ENCODE data around the gene CALCOCO1.
"Not testable (repeated sequence)": the region's sequence is repeated elsewhere in the genome, so short reads cannot be mapped to it uniquely, and the experiment has no call there.

The CALCOCO1 gene

GRCh38 chr12:53695152-53696145 lies 31.8 kb downstream of the CALCOCO1 start:
- CTCF ChIA-PET: interaction anchor here (0.8 to 9.8 kb wide), 3 partner anchors 19 to 152 kb away, joined by 4 to 165 read pairs (median 6); partner anchors contain the start of gene ATP5MC2
- peak; percentile 31 for DNase-seq
- no peak overlapping the region for H3K4me3 Mint-ChIP-seq
- H3K9me3 Mint-ChIP-seq: no peaks in the 10 kb centered on the region
- peaks cover 25% of the 10 kb centered on the region for H3K4me1 Mint-ChIP-seq
- no peak overlapping the region for H3K27ac Mint-ChIP-seq
- H3K36me3 Mint-ChIP-seq: peaks cover 2% of the 10 kb centered on the region
- H3K27me3 Mint-ChIP-seq: peaks cover 96% of the 10 kb centered on the region

- H3K36me3 Mint-ChIP-seq: peaks cover 2% of the 10 kb centered on the region
- peaks cover 25% of the 10 kb centered on the region for H3K4me1 Mint-ChIP-seq
- H3K27ac Mint-ChIP-seq: no peak overlapping the region
- H3K9me3 Mint-ChIP-seq: no peaks in the 10 kb centered on the region
- H3K4me3 Mint-ChIP-seq: no peak overlapping the region
- H3K27me3 Mint-ChIP-seq: peaks cover 96% of the 10 kb centered on the region
- CTCF ChIA-PET: interaction anchor here (0.8 to 9.8 kb wide), 3 partner anchors 19 to 151 kb away, joined by 4 to 165 read pairs (median 6); partner anchors contain the start of gene ATP5MC2
- DNase-seq: no peak
These were observed 32.5 kb downstream of the CALCOCO1 start for GRCh38 chr12:53694756-53695151.

GRCh38 chr12:53688134-53688533 lies 39.1 kb downstream of the CALCOCO1 start:
- Mint-ChIP-seq H3K27ac (no peak overlapping the region), H3K4me1 (no peaks in the 10 kb centered on the region), H3K9me3 (no peaks in the 10 kb centered on the region), H3K36me3 (no peaks in the 10 kb centered on the region), H3K27me3 (peaks cover 61% of the 10 kb centered on the region), H3K4me3 (no peak overlapping the region)
- no peak for DNase-seq
- CTCF ChIA-PET: interaction anchor here (2.7 kb wide), 1 partner anchor 58 kb away, joined by 8 read pairs; no protein-coding TSS in a partner anchor

DNA sequence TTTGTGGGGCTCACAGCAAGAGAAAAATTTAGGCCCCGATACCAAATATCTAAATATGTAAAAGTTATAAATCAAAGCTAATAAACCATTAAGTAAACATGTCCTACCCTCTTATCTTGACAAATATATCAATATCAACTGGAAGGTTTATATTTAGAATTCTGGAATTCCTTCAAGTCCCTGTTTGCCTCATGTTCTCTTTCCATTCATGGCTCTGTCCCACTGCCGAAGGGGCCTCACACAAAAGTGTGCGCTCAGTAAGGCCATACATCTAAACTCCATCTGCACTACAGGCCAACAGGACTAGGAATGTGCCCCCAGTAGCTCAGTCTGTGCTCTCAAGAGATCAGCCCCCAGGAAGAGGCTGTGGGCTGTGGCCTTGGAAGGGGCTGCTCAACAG lies 40.8 kb downstream of the CALCOCO1 start:
- Mint-ChIP-seq H3K36me3 (no peaks in the 10 kb centered on the region), H3K4me3 (no peak overlapping the region), H3K27ac (no peak overlapping the region), H3K4me1 (no peaks in the 10 kb centered on the region), H3K9me3 (no peaks in the 10 kb centered on the region), H3K27me3 (peaks cover 49% of the 10 kb centered on the region)
- DNase-seq: no peak
- CTCF ChIA-PET: interaction anchor here (1.5 to 2.7 kb wide), 2 partner anchors 11 to 60 kb away, joined by 3 to 8 read pairs; no protein-coding TSS in a partner anchor

DNA sequence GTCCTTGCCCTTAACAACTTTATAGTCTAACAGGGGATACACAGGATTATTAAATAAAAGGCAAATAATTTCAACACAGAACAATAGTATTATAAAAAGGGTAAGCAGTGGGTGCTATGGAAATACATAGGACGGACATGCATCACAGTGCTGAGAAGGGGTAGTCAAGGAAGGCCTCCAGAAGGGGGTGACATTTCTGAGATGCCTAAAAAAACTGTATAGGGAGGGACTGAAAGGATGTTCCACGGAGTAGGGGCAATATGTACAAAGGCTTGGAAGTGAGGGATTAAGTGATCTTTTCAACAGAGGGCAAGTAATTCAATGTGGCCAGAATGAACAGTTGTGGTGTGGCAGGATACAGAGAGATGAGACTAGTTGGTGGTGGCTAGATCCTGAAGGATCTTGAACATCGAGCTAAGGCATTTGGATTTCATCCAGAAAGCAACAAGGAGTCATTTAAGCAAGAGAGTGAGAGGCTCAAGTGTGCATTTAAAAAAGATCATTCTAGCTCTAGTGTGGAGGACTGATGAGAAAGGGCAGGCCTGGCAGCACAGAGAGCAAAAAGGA lies 42.5 kb downstream of the CALCOCO1 start:
- H3K27me3 Mint-ChIP-seq: peaks cover 36% of the 10 kb centered on the region
- H3K9me3 Mint-ChIP-seq: no peaks in the 10 kb centered on the region
- no peaks in the 10 kb centered on the region for H3K36me3 Mint-ChIP-seq
- H3K27ac Mint-ChIP-seq: no peak overlapping the region
- no peak for DNase-seq
- no peaks in the 10 kb centered on the region for H3K4me1 Mint-ChIP-seq
- CTCF ChIA-PET: interaction anchor here (1.0 to 1.3 kb wide), 3 partner anchors 9 to 62 kb away, joined by 3 to 8 read pairs (median 3); partner anchors contain the start of gene ATP5MC2
- no peak overlapping the region for H3K4me3 Mint-ChIP-seq

DNA sequence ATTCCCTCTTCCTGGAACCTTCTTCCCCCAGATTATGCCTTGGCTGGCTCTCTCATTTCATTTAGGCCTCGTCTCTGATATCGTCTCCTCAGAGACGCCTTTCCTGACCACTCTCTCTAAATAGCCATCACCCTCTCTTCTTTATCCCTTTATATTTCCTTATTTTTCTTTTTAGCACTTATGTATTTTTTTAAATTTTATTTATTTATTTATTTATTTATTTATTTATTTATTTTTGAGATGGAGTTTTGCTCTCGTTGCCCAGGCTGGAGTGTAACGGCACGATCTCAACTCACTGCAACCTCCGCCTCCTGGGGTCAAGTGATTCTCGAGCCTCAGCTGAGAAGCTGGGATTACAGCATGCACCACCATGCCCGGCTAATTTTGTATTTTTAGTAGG lies 43.3 kb downstream of the CALCOCO1 start:
- no peaks in the 10 kb centered on the region for H3K36me3 Mint-ChIP-seq
- peaks cover 41% of the 10 kb centered on the region for H3K27me3 Mint-ChIP-seq
- H3K4me3 Mint-ChIP-seq: no peak overlapping the region
- CTCF ChIA-PET: interaction anchor here (0.6 to 1.3 kb wide), 4 partner anchors 15 to 63 kb away, joined by 3 to 8 read pairs (median 3); no protein-coding TSS in a partner anchor
- DNase-seq: no peak
- no peaks in the 10 kb centered on the region for H3K4me1 Mint-ChIP-seq
- no peaks in the 10 kb centered on the region for H3K9me3 Mint-ChIP-seq
- no peak overlapping the region for H3K27ac Mint-ChIP-seq

- Mint-ChIP-seq H3K36me3 (no peaks in the 10 kb centered on the region), H3K4me3 (no peak overlapping the region), H3K9me3 (no peaks in the 10 kb centered on the region), H3K27ac (no peak overlapping the region), H3K4me1 (no peaks in the 10 kb centered on the region), H3K27me3 (peaks cover 46% of the 10 kb centered on the region)
- CTCF ChIA-PET: interaction anchor here (0.6 to 1.3 kb wide), 2 partner anchors 15 to 60 kb away, joined by 3 read pairs; no protein-coding TSS in a partner anchor
- no peak for DNase-seq
These were observed 43.8 kb downstream of the CALCOCO1 start for GRCh38 chr12:53683494-53683893.

GRCh38 chr12:53680061-53680460 lies 47.2 kb downstream of the CALCOCO1 start:
- H3K27me3 Mint-ChIP-seq: peaks cover 47% of the 10 kb centered on the region
- not testable (repeated sequence) for H3K27ac Mint-ChIP-seq, H3K4me3 Mint-ChIP-seq, H3K9me3 Mint-ChIP-seq, DNase-seq, H3K36me3 Mint-ChIP-seq
- peaks cover 17% of the 10 kb centered on the region for H3K4me1 Mint-ChIP-seq
- CTCF ChIA-PET: interaction anchor here (0.6 to 6.6 kb wide), 2 partner anchors 22 to 138 kb away, joined by 3 to 95 read pairs; no protein-coding TSS in a partner anchor

DNA sequence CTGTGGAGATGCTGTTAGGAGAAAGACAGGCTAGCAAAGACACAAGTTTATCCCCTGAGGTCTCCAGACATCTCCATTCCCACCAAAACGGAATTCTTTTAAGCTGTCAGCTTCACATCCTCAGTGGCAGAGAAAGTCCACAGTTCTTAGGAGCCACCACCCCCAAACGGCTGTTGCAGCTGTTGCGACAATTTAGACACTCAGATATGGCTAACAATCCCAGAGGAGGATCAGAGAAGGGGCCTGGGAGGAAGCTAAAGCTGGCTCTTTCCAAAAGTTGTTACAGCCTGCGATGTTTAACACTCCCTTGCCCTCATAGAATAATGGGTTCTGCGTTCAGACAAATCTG lies 49.5 kb downstream of the CALCOCO1 start:
- Mint-ChIP-seq H3K4me1 (peaks cover 33% of the 10 kb centered on the region), H3K27ac (no peak overlapping the region), H3K27me3 (peaks cover 44% of the 10 kb centered on the region), H3K4me3 (peak overlapping the region; percentile 32), H3K36me3 (peaks cover 16% of the 10 kb centered on the region), H3K9me3 (no peaks in the 10 kb centered on the region)
- CTCF ChIA-PET: interaction anchor here (1.3 to 6.6 kb wide), 5 partner anchors 12 to 135 kb away, joined by 3 to 95 read pairs (median 8); no protein-coding TSS in a partner anchor
- DNase-seq: no peak

DNA sequence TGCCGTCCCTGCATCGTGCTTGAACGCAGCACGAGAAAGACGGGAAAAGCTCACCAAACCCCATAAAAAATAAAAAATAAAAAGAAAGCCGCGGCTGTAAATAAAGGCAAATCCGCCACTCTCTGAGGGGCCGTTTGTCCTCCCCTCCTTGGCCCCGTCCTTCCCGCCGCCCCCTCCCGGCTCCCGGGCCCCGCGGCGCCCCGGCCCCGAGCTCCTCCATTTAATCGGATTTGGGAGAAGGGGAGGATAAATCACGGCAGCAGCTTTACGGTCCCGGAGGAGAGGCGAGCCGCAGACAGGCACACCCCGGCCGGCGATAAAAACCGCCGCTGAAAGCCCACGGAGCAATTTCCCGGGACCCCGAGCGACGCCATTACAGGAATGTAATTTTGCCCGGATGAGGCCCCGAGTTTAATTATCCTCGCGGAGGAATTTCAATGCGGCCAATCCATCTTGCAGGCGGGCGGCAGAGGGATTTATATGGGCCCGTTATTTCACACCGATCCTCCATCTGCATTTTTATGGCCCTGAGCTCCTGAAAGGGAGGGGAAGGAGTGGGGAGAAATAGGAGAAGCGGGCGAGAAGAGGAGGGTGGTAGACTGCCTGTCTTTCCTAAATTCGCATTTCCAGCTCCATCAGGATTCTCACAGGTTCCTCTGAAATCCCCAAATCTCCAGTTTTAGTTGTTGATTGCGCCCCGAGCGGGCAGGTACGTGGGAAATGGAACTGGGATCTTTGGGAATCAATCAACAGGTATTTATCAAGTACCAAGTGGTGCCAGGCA lies 50.0 kb downstream of the CALCOCO1 start:
- peaks cover 44% of the 10 kb centered on the region for H3K27me3 Mint-ChIP-seq
- peaks cover 38% of the 10 kb centered on the region for H3K4me1 Mint-ChIP-seq
- DNase-seq: no peak
- CTCF ChIA-PET: interaction anchor here (1.3 to 6.6 kb wide), 7 partner anchors 12 to 135 kb away, joined by 3 to 95 read pairs (median 8); no protein-coding TSS in a partner anchor
- H3K9me3 Mint-ChIP-seq: no peaks in the 10 kb centered on the region
- peak overlapping the region; percentile 97 for H3K4me3 Mint-ChIP-seq
- H3K27ac Mint-ChIP-seq: no peak overlapping the region
- H3K36me3 Mint-ChIP-seq: peaks cover 22% of the 10 kb centered on the region

GRCh38 chr12:53676656-53677015 lies 50.6 kb downstream of the CALCOCO1 start:
- peaks cover 38% of the 10 kb centered on the region for H3K4me1 Mint-ChIP-seq
- DNase-seq: peak; percentile 37
- H3K4me3 Mint-ChIP-seq: peak overlapping the region; percentile 97
- peaks cover 23% of the 10 kb centered on the region for H3K36me3 Mint-ChIP-seq
- H3K9me3 Mint-ChIP-seq: no peaks in the 10 kb centered on the region
- CTCF ChIA-PET: interaction anchor here (1.0 to 6.6 kb wide), 16 partner anchors 18 to 168 kb away, joined by 3 to 95 read pairs (median 6); partner anchors contain the start of genes ATF7 and CALCOCO1
- H3K27ac Mint-ChIP-seq: no peak overlapping the region
- peaks cover 44% of the 10 kb centered on the region for H3K27me3 Mint-ChIP-seq

GRCh38 chr12:53675701-53676607 lies 51.3 kb downstream of the CALCOCO1 start, which contains the start of gene ATP5MC2:
TSS of gene ATP5MC2 (minus strand) at chr12:53676083. CDS start at chr12:53672614, 3,469 bp downstream.
- Mint-ChIP-seq H3K36me3 (peaks cover 29% of the 10 kb centered on the region), H3K27me3 (peaks cover 44% of the 10 kb centered on the region), H3K27ac (peak within 1 kb of the TSS; percentile 95), H3K9me3 (no peaks in the 10 kb centered on the region), H3K4me1 (peaks cover 44% of the 10 kb centered on the region), H3K4me3 (peak within 1 kb of the TSS; percentile 97)
- CTCF ChIA-PET: interaction anchor here (0.5 to 6.6 kb wide), 29 partner anchors 8 to 331 kb away, joined by 3 to 95 read pairs (median 4); partner anchors contain the start of genes ATF7 and CALCOCO1
- DNase-seq: peak; percentile 98

Data from activated naive CD4-positive, alpha-beta T cell treated with anti-CD3 and anti-CD28 coated beads, Interleukin-2, amount 10 ng/mL, durations not matched to agents 7 days and 5 days (primary cell).